NOMO-1 treated with dmso at 0.1 percent for 144 hours (cell line): Measurements from ENCODE around the gene ZNRF1.
"Not testable (repeated sequence)": the region's sequence is repeated elsewhere in the genome, so short reads cannot be mapped to it uniquely, and the experiment has no call there.

Experiments
- DNase-seq: peaks from one replicate; lab custom pipeline; 2025; ENCODE audit not compliant: unreplicated experiment; lab: John Stamatoyannopoulos, UW

The ZNRF1 gene

DNA sequence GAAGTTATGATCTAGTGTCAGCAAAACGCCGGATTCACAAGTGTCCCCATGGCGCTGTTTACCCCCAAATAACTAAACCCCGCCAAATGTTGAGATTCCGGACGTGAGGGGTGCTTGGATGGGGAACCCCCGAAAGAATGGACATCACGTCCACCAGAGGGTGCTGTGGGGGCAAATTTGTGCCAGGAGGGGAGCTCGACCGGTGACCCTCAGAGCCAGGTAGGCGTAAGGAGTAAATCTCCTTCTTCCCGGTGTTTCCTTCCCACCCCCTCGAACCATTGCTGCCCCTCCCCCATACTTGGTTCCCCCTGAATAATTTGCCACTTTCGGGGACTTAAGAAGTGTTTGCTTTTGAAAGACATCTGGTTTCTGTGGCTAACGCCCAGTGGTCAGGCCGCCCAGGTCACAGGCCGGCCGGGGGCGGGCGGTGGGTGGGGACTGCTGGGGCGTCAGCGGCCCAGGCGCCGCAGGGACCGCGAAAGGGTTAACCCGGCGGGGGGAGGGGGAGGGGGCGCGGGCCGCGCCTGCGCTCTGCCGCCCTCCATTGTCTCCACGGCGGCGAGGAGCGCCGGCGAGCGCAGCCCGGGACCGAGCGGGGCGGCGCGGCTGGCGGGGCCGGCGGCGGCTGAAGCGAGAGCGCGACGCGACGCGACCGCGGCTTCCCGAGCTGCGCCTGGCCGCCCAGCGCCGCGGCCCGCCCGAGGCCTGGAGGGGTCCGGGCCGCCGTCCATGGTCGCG lies at the start of gene ZNRF1:
Gene ZNRF1, plus strand, starts transcription at position 544 of the 738 bp plus-strand sequence. CDS start 648 bp downstream, outside the sequence.
- peak; percentile 69 for DNase-seq

DNA sequence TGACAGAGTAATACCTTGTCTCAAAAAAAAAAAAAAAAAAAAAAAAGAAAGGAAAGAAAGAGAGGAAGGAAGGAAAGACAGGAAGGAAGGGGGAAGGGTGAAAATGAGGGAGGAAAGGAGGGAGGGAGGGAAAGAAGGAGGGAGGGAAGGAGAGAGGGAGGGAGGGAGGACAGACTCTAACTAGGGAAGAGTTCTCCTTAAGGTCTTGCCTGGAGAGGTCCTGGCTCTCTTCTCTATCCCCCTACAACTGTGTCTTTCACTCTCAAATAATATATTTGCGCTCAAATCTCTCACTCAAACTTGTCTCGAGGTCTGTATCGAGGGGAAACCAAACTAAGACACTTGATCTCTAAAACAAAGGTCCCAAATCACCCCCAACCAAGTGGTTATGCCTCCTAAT lies 49.5 kb upstream of the ZNRF1 start:
- DNase-seq: no peak

DNA sequence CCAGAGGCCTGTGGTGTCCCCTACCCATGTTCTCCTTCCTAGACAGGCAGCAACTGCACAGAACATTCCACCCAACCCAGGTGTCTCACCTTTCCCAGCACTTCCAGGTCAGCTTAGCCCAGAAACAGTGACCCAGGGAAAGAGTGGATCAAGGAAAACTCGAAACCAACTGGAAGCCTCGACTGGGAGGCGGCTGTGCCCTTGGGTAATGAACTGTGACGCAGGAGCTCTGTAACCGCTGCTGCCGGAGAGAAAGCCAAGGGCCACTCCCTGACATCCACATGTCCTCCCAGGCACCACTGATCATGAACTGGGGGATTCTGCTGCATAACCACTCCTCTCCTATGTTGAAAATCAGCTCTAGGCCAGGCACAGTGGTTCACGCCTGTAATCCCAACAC lies 48.3 kb upstream of the ZNRF1 start:
- no peak for DNase-seq

DNA sequence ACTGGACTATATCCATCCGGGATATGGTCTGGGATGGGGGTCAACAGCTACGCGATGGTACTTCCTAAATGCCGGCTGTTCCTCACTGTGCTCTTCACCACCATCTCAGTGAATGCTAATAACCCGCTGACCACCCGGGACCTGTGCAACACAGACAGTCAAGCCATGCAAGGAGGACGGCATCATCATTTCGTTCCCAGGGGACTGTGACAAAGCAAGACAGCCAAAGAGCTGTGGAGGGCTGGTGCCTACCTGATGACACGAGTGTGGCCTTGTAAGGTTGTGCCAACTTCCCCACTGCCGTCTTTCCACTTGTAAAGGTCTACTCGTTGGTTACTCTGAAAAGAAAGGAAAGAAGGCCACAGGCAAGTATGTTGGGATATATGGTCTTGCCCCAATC lies 47.6 kb upstream of the ZNRF1 start:
- no peak for DNase-seq

DNA sequence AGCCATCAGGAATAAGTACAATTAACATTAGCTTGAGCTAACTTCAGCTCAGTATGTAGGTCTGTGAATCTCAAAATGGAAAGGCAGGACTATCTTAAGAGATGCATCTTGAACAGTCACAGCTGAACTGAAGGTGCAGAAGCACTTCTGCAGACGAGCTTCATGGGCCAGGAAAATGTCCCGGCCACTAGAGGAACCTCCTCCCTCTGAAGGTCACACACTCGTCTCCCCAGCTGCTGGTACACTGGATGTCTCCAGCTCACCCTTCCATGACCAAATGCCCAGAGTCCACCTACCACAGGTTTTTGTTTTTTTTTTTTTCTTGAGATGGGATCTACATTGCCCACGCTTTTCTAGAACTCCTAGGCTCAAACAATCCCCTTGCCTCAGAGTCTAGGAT lies 47.1 kb upstream of the ZNRF1 start:
- no peak for DNase-seq

DNA sequence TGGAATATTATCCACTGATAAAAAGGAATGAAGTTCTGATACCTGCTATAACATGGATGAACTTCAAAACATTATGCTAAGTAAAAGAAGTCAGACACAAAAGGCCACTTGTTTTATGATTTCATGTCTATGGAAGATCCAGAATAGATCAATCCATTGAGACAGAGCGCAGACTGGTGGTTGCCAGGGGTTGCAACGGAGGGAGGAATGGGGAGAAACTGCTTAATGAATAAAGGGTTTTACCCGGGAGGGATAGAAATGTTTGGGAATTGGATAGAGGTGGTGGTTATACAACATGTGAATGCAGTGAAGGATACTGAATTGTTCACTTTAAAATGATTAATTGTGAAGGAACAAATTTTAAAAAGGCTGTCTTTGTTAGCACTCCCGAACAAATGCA lies 44.1 kb upstream of the ZNRF1 start:
- DNase-seq: no peak

DNA sequence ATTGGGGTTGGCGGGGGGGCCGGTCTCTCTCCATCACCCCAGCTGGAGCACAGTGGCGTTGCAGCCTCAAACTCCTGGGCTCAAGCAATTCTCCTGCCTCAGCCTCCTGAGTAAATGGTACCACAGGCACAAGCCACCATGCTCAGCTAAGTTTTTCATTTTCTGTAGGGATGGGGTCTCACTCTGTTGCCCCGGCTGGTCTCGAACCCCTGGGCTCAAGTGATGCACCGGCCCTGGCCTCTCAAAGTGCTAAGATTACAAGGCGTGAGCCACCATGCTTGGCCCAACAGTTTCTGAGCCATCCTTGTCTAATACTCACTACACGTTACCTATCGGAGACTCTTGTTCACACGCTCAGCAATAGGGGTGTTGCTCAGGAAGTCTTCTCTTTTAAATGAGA lies 25.5 kb upstream of the ZNRF1 start:
- DNase-seq: no peak

DNA sequence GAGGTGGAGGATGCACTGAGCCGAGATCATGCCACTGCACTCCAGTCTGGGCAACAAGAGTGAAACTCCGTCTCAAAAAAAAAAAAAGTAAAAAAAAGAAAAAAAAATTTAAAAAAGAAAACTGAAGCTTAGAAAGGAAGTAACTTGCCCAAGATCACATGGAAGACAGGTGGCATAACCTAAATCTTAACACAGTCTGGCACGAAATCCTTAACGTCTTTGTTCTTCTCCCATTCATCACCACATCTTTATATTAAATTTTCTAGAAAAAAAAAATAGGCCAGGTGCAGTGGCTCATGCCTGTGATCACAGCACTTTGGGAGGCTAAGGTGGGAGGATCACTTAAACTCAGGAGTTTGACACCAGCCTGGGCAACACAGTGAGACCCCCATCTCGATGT lies 23.2 kb upstream of the ZNRF1 start:
- DNase-seq: no peak

DNA sequence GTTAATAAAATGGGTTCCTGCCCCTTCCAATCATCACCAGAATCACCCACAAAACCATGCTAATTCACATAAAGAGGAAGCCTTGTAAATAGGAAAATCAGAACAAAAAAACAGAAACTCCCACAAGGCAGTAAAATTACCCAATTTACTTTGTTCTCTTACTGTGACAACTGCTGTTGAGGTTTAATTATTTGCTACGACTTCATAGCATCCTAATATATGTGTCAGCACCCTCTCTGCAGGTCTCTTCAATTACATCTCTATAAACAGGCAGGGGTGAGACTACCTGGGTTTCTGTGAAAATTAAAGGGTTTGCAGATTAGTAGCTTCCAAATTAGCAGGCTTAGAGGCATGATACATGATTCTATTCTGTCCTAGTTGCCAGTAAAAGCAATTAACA lies 16.6 kb upstream of the ZNRF1 start:
- no peak for DNase-seq

DNA sequence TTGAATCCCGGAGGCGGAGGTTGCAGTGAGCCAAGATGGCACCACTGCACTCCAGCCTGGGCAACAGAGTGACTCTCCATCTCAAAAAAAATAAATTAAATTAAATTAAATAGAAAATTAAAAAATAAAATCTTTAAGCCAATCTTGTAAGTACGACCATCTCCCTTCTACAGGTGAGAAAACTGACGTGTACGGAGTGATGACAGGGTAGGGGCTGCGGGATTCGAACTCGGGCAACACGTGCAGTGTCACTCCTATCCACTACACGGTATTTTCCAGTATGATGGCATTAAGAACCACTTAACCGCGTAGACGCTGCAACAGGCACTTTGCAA lies 14.7 kb upstream of the ZNRF1 start:
- no peak for DNase-seq

DNA sequence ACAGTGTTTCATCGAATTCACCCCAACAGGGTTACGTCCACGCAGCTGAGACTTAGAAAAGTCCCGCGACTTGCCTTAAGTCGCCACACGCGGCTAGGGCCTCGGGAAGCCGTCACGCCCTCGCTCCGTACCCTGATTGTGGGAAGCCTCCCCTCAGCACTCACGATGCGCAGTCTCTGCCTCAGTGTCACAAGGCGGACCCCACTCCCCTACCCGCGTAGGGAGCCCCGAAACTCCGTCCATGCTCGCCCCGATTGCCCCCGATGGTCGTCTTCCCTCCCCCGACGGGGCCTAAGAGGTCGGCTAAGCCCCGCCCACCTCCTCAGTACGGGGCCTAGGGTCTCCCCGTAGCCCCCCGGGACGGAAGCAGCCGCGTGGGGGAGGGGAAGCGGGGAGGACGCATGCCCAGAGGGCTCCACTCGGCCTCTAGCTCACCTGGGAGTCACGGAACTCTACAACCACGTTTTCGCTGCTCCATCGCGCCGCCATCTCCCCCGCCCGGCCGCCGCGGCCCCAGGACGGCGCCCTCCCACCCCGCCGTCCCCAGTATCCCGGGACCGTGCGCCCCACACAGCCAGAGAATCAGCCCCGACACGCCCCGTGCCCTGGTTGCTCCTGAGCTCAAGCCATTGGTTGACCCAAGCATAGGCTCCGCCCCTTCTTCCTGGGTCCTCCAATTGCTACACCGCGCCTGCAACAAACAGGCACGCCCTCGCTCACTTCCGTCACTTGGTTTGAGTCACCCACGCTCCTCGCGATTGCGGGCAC lies 14.1 kb upstream of the ZNRF1 start, which contains the start of gene WDR59:
Gene WDR59, minus strand, starts transcription at position 595 of the 768 bp plus-strand sequence. Its CDS starts 106 bp downstream, at position 489.
- DNase-seq: peak; percentile 100

DNA sequence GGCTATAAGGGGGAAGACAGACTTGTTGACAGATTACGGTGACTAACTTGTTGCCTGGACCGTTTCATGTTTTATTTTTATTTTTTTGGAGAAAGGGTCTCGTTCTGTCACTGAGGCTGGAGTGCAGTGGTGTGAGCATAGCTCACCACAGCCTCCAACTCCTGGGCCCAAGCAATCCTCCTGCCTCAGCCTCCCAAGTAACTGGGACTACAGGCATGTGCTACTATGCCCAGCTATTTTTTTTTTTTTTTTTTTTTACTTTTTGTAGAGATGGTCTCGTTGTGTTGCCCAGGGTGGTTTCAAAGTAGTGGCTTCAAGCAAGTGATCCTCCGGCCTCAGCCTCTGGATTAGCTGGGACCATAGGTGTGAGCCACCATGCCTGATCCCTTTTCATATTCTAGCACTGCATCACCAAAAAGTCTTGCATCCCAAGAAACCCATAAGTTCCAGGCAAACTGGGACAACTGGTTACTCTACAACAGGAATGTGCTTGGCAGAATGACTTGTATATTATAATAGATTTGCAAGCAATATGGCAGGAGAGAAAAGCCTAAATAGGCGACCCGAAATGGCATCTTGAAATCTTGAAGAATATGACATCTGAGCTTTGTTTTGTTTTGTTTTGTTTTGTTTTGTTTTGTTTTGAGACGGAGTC lies 11.7 kb upstream of the ZNRF1 start:
- DNase-seq: no peak

DNA sequence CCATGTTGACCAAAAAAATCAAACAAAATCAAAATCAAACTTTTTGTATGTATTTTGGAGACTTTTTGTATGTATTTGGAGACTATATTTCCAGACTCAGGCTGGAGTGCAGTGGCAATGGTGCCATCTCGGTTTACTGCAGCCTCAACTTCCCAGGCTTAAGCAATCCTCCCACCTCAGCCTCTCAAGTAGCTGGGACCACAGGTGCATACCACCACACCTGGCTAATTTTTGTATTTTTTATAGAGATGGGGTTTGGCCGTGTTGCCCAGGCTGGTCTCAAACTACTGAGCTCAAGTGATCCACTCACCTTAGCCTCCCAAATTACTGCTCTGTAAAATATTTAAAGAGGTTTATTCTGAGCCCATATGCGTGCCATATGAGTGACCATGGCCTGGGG lies 9.0 kb upstream of the ZNRF1 start:
- DNase-seq: not testable (repeated sequence)

DNA sequence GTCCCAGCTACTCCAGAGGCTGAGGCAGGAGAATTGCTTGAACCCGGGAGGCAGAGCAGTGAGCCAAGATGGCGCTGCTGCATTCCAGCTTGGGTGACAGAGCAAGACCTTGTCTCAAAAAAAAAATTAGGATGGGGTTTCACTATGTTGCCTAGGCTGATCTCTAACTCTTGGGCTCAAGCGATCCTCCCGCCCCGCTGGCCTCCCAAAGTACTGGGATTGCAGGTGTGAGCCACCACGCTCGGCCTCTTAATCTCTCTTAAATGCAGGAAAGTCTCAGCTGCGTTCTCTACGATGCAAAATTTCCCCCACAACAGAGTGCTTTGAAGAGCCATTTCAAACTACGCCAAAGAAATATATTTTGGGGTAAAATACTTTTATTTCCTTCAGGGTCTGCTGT lies 8.0 kb upstream of the ZNRF1 start:
- DNase-seq: no peak

DNA sequence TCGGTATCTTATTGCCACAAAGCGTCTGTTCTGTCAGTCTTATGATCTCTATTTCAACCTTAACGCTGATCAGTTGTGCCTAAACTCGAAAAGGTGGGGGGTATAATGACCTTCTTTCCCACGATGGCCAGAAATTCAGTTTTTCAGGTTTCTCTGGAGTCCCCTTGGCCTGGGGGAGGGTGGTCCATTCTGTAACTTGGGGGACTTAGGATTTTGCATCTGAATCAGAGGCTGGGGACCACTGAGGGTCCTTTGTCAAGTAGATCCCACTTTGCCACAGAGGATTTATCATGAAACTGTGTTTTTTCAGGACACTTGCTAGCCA lies 7.6 kb upstream of the ZNRF1 start:
- no peak for DNase-seq

DNA sequence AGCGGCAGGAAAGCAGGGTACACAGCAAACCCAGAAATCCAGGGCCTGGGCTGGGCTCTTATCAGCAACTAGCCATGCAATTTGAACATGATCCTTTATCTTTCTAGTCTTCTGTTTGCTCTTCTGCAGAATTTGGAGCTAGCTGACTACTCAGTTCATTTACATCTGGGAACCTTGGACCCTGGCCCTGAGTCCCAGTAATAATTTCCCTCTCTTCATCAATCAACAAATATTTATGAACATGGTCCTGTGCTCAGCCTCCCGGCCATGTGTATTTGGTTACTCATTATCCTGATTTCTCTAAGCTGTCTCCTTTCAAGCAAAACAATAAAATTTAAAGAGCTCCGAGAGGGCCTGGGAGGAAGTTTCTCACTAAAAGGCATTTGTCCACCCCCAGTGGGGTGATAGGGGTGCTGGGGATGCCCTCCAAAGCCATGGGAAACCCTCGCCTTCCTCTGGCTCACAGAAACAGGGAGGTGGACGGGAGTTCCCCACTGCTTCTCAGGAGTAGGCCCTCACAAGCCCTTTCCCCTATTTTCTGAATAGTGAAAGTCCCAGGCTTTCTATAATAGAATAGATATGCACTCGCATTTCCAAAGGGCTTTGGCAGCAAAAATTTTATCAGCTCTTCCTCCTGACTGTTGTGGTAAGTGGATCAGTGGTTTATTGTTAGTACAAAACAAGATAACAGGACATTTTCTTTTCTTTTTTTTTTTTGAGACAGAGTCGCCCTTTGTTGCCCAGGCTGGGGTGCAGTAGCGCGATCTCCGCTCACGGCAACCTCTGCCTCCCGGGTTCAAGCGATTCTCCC lies 7.0 kb upstream of the ZNRF1 start:
- DNase-seq: no peak

DNA sequence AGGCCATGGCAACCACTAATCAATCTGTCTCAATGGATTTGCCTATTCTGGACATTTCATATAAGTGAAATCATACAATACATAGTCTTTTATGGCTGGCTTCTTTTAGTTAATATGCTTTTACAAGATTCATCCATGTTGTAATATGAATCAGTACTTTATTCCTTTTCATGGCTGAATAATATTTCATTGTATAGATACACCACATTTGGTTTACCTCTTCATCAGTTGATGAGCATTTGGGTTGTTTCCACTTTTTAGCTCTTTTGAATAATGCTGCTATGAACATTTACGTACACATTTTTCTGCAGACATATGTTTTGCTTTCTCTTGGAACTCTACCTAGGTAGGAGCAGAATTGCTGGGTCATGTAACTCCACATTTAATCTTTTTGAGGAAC lies 2.8 kb upstream of the ZNRF1 start:
- DNase-seq: no peak

DNA sequence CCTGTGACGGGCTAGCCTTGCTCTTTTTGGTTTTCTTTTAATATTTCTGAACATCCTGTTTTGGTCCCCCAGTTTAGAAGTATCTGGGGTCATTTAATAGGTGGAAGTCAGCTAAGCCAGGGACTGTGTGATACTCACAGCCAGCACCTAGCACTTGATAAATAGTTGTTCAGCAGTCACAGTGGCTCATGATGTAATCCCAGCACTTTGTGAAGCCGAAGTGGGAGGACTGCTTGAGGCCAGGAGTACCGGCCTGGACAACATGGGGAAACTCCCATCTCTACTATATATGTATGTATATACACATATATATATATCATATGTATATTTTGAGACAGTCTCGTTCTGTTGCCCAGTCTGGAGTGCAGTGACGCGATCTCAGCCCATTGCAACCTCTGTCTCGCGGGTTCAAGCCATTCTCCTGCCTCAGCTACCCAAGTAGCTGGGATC lies 1.8 kb upstream of the ZNRF1 start:
- DNase-seq: no peak

DNA sequence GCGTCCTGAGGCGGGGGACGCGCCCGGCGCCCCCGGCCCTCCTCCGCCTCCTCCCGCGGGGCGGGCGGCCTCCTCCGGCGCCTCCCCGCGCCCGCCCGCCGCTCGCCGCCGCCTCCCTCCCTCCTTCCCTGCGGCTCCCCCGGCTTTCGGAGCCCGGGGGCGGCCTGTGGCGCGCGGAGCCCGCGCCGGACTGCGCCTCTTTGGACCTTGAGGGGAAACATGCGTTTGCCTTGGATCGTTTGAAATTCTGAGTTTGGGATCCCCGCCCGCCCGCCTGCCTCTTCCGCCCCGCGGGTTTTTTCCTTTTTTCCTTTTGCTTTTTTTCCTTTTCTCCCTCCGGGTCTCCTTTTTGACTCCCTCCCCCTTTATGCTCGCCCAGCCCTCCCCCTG lies 390 bp downstream of the ZNRF1 start:
- DNase-seq: no peak

DNA sequence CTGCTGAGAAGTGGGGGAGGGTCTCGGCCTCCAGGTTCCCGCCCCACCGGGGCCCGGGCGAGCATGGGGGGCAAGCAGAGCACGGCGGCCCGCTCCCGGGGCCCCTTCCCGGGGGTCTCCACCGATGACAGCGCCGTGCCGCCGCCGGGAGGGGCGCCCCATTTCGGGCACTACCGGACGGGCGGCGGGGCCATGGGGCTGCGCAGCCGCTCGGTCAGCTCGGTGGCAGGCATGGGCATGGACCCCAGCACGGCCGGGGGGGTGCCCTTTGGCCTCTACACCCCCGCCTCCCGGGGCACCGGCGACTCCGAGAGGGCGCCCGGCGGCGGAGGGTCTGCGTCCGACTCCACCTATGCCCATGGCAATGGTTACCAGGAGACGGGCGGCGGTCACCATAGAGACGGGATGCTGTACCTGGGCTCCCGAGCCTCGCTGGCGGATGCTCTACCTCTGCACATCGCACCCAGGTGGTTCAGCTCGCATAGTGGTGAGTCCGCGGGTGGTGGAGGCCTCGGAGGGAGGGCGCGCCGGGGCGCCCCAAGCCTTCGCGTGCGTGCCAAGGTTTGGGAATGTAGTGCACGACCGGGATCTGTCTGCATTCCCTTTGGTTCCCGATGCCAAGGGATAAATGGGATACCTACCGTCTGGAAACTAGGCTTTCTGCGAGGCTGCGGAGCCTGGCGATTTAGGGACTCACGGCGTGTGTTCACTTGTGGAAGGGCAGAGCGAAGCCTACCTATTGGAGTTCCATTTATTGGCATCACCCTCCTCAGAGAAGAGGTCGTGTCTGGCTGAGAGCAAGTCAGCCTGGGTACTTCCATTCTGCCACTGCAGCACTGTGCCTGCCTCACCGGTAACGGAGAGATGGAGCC lies 1.0 kb downstream of the ZNRF1 start:
- DNase-seq: no peak
